T-helper 2 cell treated with Interferon-gamma antibody and Interleukin-4, amounts not matched to agents 100 ng/mL and 5 ng/mL, for 36 hours (primary cell): Measurements from ENCODE around the gene YKT6. TPM values are rescaled to one million over a fixed set of nuclear protein-coding genes. Genes with fewer than 3 reads are reported as not detected.
"Not testable (repeated sequence)": the region's sequence is repeated elsewhere in the genome, so short reads cannot be mapped to it uniquely, and the experiment has no call there.

ENCODE experiments used
- intact Hi-C: fragments of 100-400 bp; cut with micrococcal nuclease; formaldehyde crosslinking; loops from one replicate; pipeline ENCODE4 v1.15.1; 2023
- total RNA-seq: library from RNA; stranded (reverse); gene quantifications from 2 replicates; pipeline ENCODE4 v1.2.3, GENCODE V29; 2022

The YKT6 gene
- total RNA-seq, 1 donor from 2014 or later, result 70.9 TPM

GRCh38 chr7:44172352-44172751 lies 28.4 kb upstream of the YKT6 start:
- intact Hi-C loops, result no loop called here

- intact Hi-C loops, result no loop called here
These were observed 27.9 kb upstream of the YKT6 start for GRCh38 chr7:44172803-44173424.

GRCh38 chr7:44173911-44174693 lies 26.7 kb upstream of the YKT6 start:
- intact Hi-C loops, result no loop called here

GRCh38 chr7:44174694-44174948 lies 26.2 kb upstream of the YKT6 start:
- intact Hi-C loops, result not testable (repeated sequence)

GRCh38 chr7:44175730-44176129 lies 25.0 kb upstream of the YKT6 start:
- intact Hi-C loops, result no loop called here

- intact Hi-C loops, result no loop called here
These were observed 24.3 kb upstream of the YKT6 start for GRCh38 chr7:44176486-44176885.

- intact Hi-C loops, result no loop called here
These were observed 23.1 kb upstream of the YKT6 start for GRCh38 chr7:44177570-44178131.

- intact Hi-C loops, result no loop called here
These were observed 20.1 kb upstream of the YKT6 start for GRCh38 chr7:44180631-44181030.

- intact Hi-C loops, result no loop called here
These were observed 18.0 kb upstream of the YKT6 start for GRCh38 chr7:44182827-44183226.

GRCh38 chr7:44183386-44183785 lies 17.4 kb upstream of the YKT6 start:
- intact Hi-C loops, result no loop called here

GRCh38 chr7:44184206-44184872 lies 16.4 kb upstream of the YKT6 start:
- intact Hi-C loops, result no loop called here

GRCh38 chr7:44184873-44185446 lies 15.8 kb upstream of the YKT6 start:
- intact Hi-C loops, result no loop called here

GRCh38 chr7:44185729-44186128 lies 15.0 kb upstream of the YKT6 start:
- intact Hi-C loops, result no loop called here

GRCh38 chr7:44186736-44187135 lies 14.0 kb upstream of the YKT6 start:
- intact Hi-C loops, result no loop called here

- intact Hi-C loops, result no loop called here
These were observed 13.0 kb upstream of the YKT6 start for GRCh38 chr7:44187636-44188416.

GRCh38 chr7:44188480-44189225 lies 12.1 kb upstream of the YKT6 start:
- intact Hi-C loops, result no loop called here

- intact Hi-C loops, result no loop called here
These were observed 11.3 kb upstream of the YKT6 start, which contains the start of gene GCK for GRCh38 chr7:44189286-44189992. Gene GCK, minus strand, starts transcription at chr7:44189439. Its CDS starts 486 bp downstream, at chr7:44188953.

GRCh38 chr7:44189993-44190872 lies 10.5 kb upstream of the YKT6 start:
- intact Hi-C loops, result no loop called here

- intact Hi-C loops, result no loop called here
These were observed 9.6 kb upstream of the YKT6 start for GRCh38 chr7:44191171-44191570.
